Activated T-helper 1 cell treated with anti-CD3 and anti-CD28 coated beads, Interleukin-2, amount 50 U/mL, for 16 hours (primary cell): Measurements from ENCODE around the gene IL22RA1.

Source experiments
- DNase-seq, 2 donors: peaks; one replicate each; pipeline ENCODE4 v3.0.0-alpha.2; 2020; ENCODE audit warnings: low read depth in 1 of 2, low spot score in 1 of 2

The IL22RA1 gene

GRCh38 chr1:24100945-24101737 is 41.8 kb downstream of the IL22RA1 start:
- no peak for DNase-seq

GRCh38 chr1:24098943-24099638 is 43.8 kb downstream of the IL22RA1 start:
- DNase-seq: no peak

GRCh38 chr1:24098102-24098501 is 44.8 kb downstream of the IL22RA1 start:
- DNase-seq: no peak

DNA sequence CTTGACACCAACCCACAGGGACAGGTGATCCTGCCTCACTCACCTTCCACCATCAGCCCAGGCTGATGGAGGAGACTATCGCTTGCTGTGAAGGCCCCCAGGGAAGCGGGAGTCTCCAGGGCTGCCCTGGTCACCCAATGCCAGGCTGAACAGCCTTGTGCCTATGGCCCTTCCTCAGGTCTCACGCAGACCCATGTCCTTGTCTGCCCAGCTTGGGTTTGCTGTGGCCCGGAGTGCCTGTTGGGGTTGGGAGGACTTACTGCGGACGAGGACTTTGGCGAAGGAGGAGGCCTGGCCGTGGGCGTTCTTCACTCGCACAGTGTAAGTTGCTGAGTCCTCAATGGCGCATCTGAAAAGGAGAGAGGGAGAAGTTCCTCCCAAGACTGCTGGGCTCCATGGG is 45.3 kb downstream of the IL22RA1 start:
- DNase-seq: no peak

DNA sequence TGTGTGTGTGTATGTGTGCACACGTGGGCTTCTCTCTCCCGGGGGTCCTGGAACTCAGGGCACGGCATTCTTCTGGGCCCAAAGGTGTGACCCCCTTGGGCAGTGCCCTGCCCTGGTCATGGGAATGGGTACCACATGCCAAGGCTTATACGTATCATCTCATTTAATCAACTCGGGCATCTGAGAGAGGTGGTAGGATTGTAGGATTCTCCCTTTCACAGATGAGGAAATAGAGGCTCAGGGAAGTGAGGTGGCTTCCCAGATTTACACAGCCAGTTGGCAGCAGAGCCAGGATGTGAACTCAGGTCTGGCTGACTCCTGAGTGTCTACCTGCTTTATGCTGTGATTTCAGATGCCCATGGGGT is 46.2 kb downstream of the IL22RA1 start:
- no peak for DNase-seq

- DNase-seq: no peak
Measured at GRCh38 chr1:24096009-24096738, 46.8 kb downstream of the IL22RA1 start.

- no peak for DNase-seq
Measured at GRCh38 chr1:24095140-24095859, 47.6 kb downstream of the IL22RA1 start.

- no peak for DNase-seq
Measured at GRCh38 chr1:24094554-24094953, 48.4 kb downstream of the IL22RA1 start.

DNA sequence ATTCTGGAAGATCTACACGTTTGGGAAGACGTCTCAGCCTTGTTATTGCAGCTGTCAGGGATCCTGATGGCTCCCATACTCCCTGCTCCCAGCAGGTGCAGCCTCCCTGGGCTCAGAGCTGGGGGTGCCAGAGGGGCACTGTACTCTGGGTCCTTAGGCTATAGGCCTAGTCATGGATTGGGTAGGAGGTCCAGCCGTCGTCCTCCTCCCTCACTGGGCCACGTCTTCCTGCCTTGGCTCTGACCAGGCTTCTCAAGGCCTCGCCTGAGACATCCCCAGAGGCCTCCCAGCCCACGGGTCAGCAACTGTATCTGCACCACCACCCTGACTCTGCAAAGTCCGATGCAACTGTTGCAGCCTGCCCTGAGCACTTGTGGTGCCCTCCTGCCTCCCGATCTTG is 49.2 kb downstream of the IL22RA1 start:
- DNase-seq: no peak

DNA sequence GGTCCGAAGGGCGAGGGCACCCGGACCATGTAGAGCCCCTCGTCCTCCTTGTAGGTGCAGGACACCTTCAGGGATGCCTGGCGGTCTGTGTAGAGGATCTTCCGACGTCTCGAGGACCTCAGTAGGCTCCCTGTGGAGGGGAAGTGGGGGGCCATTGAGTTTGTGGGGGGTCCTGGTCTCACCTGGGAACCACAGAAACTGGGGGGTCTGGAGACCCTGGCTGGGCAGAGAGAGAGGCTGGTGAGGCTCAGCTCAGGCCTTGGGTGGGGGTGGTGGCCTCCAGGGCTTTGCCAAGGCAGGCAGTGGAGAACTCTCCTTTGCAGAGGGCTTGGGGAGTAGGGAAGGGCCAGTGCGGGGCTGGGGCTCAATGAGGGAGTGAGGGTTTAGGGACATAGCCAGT is 50.0 kb downstream of the IL22RA1 start:
- no peak for DNase-seq

GRCh38 chr1:24091971-24092482 is 50.9 kb downstream of the IL22RA1 start:
- DNase-seq: no peak

GRCh38 chr1:24090736-24091135 is 52.2 kb downstream of the IL22RA1 start:
- DNase-seq: no peak

DNA sequence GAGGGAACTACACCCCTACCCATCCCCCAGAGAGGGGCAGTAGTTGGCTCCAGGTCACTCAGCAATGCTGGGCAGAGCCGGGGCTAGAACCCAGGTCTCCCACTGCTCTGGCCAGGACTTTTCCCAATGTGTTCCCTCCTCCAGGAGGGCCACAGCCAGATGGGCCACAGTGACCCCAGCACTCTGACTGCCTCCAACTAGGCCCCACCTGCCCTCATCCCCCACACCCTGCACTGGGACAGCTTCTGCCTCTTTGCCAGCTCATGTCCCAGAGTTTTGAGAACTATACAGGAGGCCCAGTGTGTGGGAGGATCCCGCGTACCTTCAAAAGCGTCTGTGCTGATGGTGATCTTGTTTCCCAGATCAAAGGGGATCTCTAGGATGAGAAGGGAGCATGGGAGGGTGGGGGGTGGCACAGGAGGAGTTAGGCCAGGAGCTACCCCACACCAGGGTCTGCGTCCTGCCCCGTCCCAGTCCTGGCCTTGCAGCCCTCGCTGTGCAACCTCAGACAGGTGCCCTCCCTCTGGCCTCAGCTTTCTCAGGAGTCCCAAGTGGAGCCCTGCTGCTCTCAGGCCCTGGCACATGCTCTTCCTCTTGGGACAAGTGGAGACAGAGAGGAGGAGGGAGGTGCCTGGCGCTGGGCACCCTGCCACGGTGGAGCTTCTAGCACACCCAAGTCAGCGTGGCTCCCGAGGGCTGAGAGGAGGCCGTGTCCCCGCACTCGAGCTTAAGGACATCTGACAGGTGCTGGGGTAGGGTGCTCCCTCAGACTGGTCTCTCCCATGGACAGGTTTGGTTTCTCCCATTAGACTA is 53.0 kb downstream of the IL22RA1 start:
- DNase-seq: no peak

DNA sequence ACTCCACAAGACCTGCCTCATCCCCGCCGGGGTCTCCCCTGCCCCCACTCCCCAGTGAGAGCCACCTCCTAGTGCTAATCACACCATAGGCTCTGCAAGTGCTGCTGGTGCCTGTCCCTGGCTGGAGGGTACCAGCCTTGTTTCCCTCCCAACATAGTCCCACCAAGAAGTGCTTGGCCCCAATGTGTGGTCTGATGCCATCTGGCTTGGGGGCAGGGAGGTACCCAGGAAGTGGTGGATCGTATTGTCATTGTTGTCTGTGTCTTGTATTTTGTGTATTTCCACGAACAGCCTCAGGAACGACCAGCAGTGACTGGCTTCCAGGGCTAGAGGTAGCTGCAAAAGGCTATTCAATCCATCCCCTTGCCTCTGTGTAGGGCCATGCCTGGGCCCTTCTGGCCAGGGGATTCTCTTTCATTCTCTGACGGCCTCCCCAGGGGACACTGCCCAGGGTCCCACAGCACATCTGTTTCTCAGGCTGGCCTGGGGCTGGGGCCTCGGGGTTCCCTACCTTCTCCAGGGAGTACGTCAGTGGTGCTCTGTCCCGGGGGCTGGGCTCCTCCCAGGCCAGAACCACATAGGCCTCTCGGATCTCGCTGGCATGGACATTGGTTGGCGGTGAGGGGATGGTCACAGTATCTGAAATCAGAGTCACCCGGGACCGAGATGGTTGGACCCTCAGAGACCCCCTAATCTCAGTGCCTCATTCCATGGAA is 53.8 kb downstream of the IL22RA1 start:
- DNase-seq: no peak

DNA sequence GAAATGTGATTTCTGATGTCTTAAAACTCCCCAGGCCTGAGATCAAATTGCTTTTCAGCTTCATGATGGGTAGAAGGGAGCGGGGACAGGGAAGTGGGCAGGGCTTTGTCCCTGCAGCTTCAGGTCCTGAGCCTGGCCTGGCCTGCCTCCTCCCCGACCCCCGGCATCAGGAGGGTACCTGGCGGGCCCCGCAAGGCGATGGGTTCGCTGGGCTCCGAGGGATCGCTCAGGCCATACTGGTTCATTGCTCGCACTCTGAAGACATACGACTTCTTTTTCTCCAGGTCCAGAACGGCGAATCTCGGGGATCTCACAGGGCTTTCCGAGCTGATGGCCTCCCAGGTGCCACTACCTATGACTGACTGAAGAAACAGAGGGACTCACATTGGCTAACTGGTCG is 56.5 kb downstream of the IL22RA1 start:
- DNase-seq: no peak

GRCh38 chr1:24085546-24085945 is 57.4 kb downstream of the IL22RA1 start:
- DNase-seq: no peak

- DNase-seq: no peak
Measured at GRCh38 chr1:24085007-24085406, 57.9 kb downstream of the IL22RA1 start.

GRCh38 chr1:24084050-24084449 is 58.9 kb downstream of the IL22RA1 start:
- DNase-seq: no peak

- DNase-seq: no peak
Measured at GRCh38 chr1:24082372-24082771, 60.6 kb downstream of the IL22RA1 start.

DNA sequence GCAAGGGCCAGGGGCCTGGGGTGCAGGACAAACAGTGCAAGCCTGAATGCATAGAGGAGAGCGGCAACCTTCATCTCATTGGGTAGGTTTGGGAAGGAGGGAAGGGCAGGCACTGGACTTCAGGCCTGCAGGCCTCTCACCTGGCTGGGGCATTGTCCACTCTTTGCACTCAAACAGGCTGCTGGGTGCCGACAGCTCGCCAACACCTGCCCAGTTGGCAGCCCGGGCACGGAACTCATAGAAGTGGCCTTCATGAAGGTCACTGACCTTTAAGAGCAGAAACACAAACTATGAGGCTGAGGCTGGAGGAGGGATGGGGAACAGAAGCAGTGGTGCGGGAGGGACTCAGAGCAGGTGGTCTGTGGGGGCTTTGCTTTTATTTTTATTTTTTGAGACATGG is 61.8 kb downstream of the IL22RA1 start:
- DNase-seq: no peak
